HCT116 (cell line): ENCODE measurements around the gene DRAXIN.

Experiments
- CTCF ChIP-seq, 3 experiments: fragments of 200-600 bp in 1 of 3; sonication (generic) in 1 of 3; IDR thresholded peaks in 2 of 3; conservative IDR thresholded peaks in 1 of 3; 2 replicates each; pipeline ENCODE4 v1.5.1; 2012 to 2017; ENCODE audit warnings: low read depth in 2 of 3, low read length in 2 of 3, antibody characterized with exemption in 1 of 3, borderline replicate concordance in 1 of 3, control low read depth in 1 of 3, mild to moderate bottlenecking in 1 of 3, mixed read lengths in 1 of 3, mixed run types in 1 of 3, moderate library complexity in 1 of 3; ENCODE audit not compliant: insufficient read depth in 1 of 3
- MAX ChIP-seq: IDR thresholded peaks from 2 replicates; pipeline ENCODE4 v1.6.1; 2012
- POLR2A ChIP-seq: IDR thresholded peaks from 2 replicates; pipeline ENCODE4 v1.7.0; 2011; ENCODE audit warnings: borderline replicate concordance; ENCODE audit not compliant: insufficient read depth, insufficient read length; ENCODE audit errors: extremely low read depth
- RAD21 ChIP-seq: IDR thresholded peaks from 2 replicates; pipeline ENCODE4 v1.6.1; 2012; ENCODE audit warnings: low read depth, mild to moderate bottlenecking
- SIN3A ChIP-seq: IDR thresholded peaks from 2 replicates; pipeline ENCODE4 v1.6.1; 2012; ENCODE audit warnings: low read depth
- SP1 ChIP-seq: IDR thresholded peaks from 2 replicates; pipeline ENCODE4 v1.6.1; 2012; ENCODE audit warnings: low read depth
- YY1 ChIP-seq: IDR thresholded peaks from 2 replicates; pipeline ENCODE4 v1.6.1; 2011; ENCODE audit warnings: low read length, low read depth, moderate library complexity, mild to moderate bottlenecking; ENCODE audit not compliant: insufficient replicate concordance; ENCODE audit errors: extremely low read depth

GRCh38 chr1:11730429-11730891 lies 39.0 kb downstream of the DRAXIN start:
- TF ChIP-seq CTCF (IDR thresholded peaks at IDR 0.05 in 2 of 3, conservative IDR thresholded peaks at IDR 0.05 in 1 of 3; ENCODE audit: borderline replicate concordance in 1 of 3, insufficient read depth in 1 of 3, low read depth in 2 of 3, low read length in 2 of 3) = no peak
- TF ChIP-seq RAD21 = no peak
- TF ChIP-seq POLR2A = no peak
- no peak for TF ChIP-seq SIN3A
- TF ChIP-seq YY1 = no peak
- TF ChIP-seq MAX = no peak
- no peak for TF ChIP-seq SP1
